Uterus (tissue), 2 donors: Measurements from ENCODE around the gene ASB2.

Experiments
- CTCF ChIP-seq, 4 experiments: fragments of 200-600 bp in 2 of 4; fragments of 450-650 bp in 2 of 4; sonication (generic) in 2 of 4; IDR thresholded peaks; one replicate each; pipeline ENCODE4 v1.5.1; 2016 to 2019; ENCODE audit warnings: antibody characterized with exemption in 4 of 4, mild to moderate bottlenecking in 2 of 4, moderate library complexity in 1 of 4
- POLR2A ChIP-seq, 2 donors: fragments of 450-650 bp; IDR thresholded peaks; one replicate each; pipeline ENCODE4 v1.6.1; 2016; ENCODE audit warnings: antibody characterized with exemption in 2 of 2, mild to moderate bottlenecking in 1 of 2, moderate library complexity in 1 of 2

- no peak for TF ChIP-seq POLR2A (IDR thresholded peaks at IDR 0.05)
- no peak for TF ChIP-seq CTCF (IDR thresholded peaks at IDR 0.05)
Measured at GRCh38 chr14:93997916-93998870, 21.8 kb upstream of the ASB2 start.
